H1 (cell line): ENCODE results near the gene P2RX7. TPM values are rescaled to one million over a fixed set of nuclear protein-coding genes. Genes with fewer than 3 reads are reported as not detected.
A peak's percentile ranks its signal among the peaks of the same experiment; 100 is the strongest.

Experiments used
- CTCF ChIA-PET: fragments of 300-600 bp; sonication (Branson Sonifier 250); formaldehyde crosslinking; loops from one replicate; lab custom pipeline; 2021; ENCODE audit not compliant: partially characterized antibody; lab: Charles Lee
- POLR2A ChIA-PET: fragments of 300-600 bp; sonication (Branson Sonifier 250); formaldehyde crosslinking; loops from one replicate; lab custom pipeline; 2021; ENCODE audit warnings: inconsistent platforms; ENCODE audit not compliant: partially characterized antibody; lab: Charles Lee
- DNase-seq, 2 experiments: peaks; one replicate each; pipeline versions ENCODE4 v3.0.0 to v3.0.0-alpha.2; 2010 to 2022; ENCODE audit warnings: low spot score in 2 of 2, low read depth in 1 of 2, mixed read lengths in 1 of 2
- FAIRE-seq: peaks from 2 replicates; lab custom pipeline; 2011; peaks lifted over from hg19 to GRCh38; lab: Jason Lieb, UNC
- H2AFZ ChIP-seq: 2 replicates; pipeline ENCODE4 v1.8.1; 2012; ENCODE audit warnings: low read length, inconsistent platforms
- H2AK5ac ChIP-seq: 2 replicates; pipeline ENCODE4 v1.6.1; 2013; ENCODE audit warnings: low read depth, low read length
- H2BK120ac ChIP-seq: replicated peaks from 2 replicates; pipeline ENCODE3; 2013; ENCODE audit warnings: low read depth, low read length, inconsistent platforms
- H2BK12ac ChIP-seq: 2 replicates; pipeline ENCODE4 v1.6.1; 2013; ENCODE audit warnings: low read depth, low read length
- H2BK15ac ChIP-seq: 2 replicates; pipeline ENCODE4 v1.6.1; 2013; ENCODE audit warnings: low read length
- H2BK20ac ChIP-seq: 2 replicates; pipeline ENCODE4 v1.6.1; 2013; ENCODE audit warnings: low read length
- H2BK5ac ChIP-seq: 2 replicates; pipeline ENCODE4 v1.6.1; 2013; ENCODE audit warnings: low read depth, low read length
- H3K14ac ChIP-seq: 2 replicates; pipeline ENCODE4 v1.6.1; 2013; ENCODE audit warnings: inconsistent platforms; ENCODE audit not compliant: insufficient read length
- H3K18ac ChIP-seq: 2 replicates; pipeline ENCODE4 v1.6.1; 2013; ENCODE audit warnings: low read length; ENCODE audit errors: extremely low read depth
- H3K23ac ChIP-seq: 2 replicates; pipeline ENCODE4 v1.6.1; 2013; ENCODE audit warnings: inconsistent platforms; ENCODE audit not compliant: insufficient read length
- H3K23me2 ChIP-seq: 2 replicates; pipeline ENCODE4 v1.6.1; 2013; ENCODE audit warnings: low read depth, low read length
- H3K27ac ChIP-seq: 2 replicates; pipeline ENCODE4 v1.6.1; 2011; ENCODE audit warnings: low read depth, low read length, inconsistent platforms
- H3K27me3 ChIP-seq, 4 experiments: replicated peaks in 1 of 4; 1 replicate in 1 of 4; 2 replicates in 3 of 4; pipeline versions ENCODE4 v1.6.1 to v1.8.1; 2011 to 2013; ENCODE audit warnings: low read length in 3 of 4, mild to moderate bottlenecking in 3 of 4, inconsistent platforms in 2 of 4, mixed read lengths in 2 of 4, moderate library complexity in 1 of 4; ENCODE audit not compliant: control insufficient read depth in 3 of 4, insufficient read depth in 3 of 4; ENCODE audit errors: extremely low read depth in 1 of 4
- H3K36me3 ChIP-seq, 4 experiments: 2 replicates each; pipeline versions ENCODE4 v1.6.1 to v1.8.1; 2011 to 2013; ENCODE audit warnings: mild to moderate bottlenecking in 4 of 4, low read length in 3 of 4, moderate library complexity in 2 of 4, control low read depth in 1 of 4, inconsistent platforms in 1 of 4; ENCODE audit not compliant: insufficient read depth in 4 of 4, control insufficient read depth in 2 of 4
- H3K4ac ChIP-seq: replicated peaks from 2 replicates; pipeline ENCODE3; 2013; ENCODE audit warnings: low read length, low read depth, mixed read lengths, inconsistent platforms; ENCODE audit not compliant: insufficient read length
- H3K4me1 ChIP-seq, 4 experiments: replicated peaks in 1 of 4; 1 replicate in 1 of 4; 2 replicates in 3 of 4; pipeline versions ENCODE4 v1.6.1 to v1.8.1; 2011 to 2013; ENCODE audit warnings: low read length in 3 of 4, inconsistent platforms in 2 of 4, mixed read lengths in 1 of 4; ENCODE audit not compliant: insufficient read depth in 4 of 4, control insufficient read depth in 3 of 4
- H3K4me2 ChIP-seq, 2 experiments: 2 replicates each; pipeline versions ENCODE4 v1.6.1 to v1.8.1; 2011 to 2013; ENCODE audit warnings: low read depth in 2 of 2, low read length in 2 of 2, control low read depth in 1 of 2, inconsistent platforms in 1 of 2, mild to moderate bottlenecking in 1 of 2; ENCODE audit not compliant: insufficient read depth in 1 of 2
- H3K4me3 ChIP-seq, 4 experiments: fragments of 200-600, 300-600 bp in 1 of 4; sonication (generic), shearing (Covaris generic), sonication (Bioruptor Twin) in 1 of 4; 2 replicates each; pipeline versions ENCODE4 v1.5.1 to v1.8.1; 2011 to 2016; ENCODE audit warnings: low read length in 4 of 4, low read depth in 3 of 4, control low read depth in 2 of 4, inconsistent platforms in 2 of 4, mild to moderate bottlenecking in 2 of 4, mixed read lengths in 1 of 4, moderate library complexity in 1 of 4; ENCODE audit not compliant: insufficient read depth in 2 of 4; ENCODE audit errors: extremely low read depth in 1 of 4
- H3K56ac ChIP-seq: replicated peaks from 2 replicates; pipeline ENCODE3; 2013; ENCODE audit warnings: low read depth, mild to moderate bottlenecking, mixed read lengths, low read length, inconsistent platforms; ENCODE audit not compliant: insufficient read length
- H3K79me1 ChIP-seq: 2 replicates; pipeline ENCODE4 v1.6.1; 2013; ENCODE audit warnings: low read depth, low read length, control low read depth
- H3K79me2 ChIP-seq, 2 experiments: 2 replicates each; pipeline versions ENCODE4 v1.6.1 to v1.8.1; 2012 to 2013; ENCODE audit warnings: low read length in 2 of 2, mild to moderate bottlenecking in 2 of 2, inconsistent platforms in 1 of 2; ENCODE audit not compliant: insufficient read depth in 2 of 2, control insufficient read depth in 1 of 2
- H3K9ac ChIP-seq, 4 experiments: replicated peaks in 1 of 4; 1 replicate in 1 of 4; 2 replicates in 3 of 4; pipeline versions ENCODE4 v1.6.1 to v1.8.1; 2011 to 2013; ENCODE audit warnings: low read depth in 3 of 4, low read length in 3 of 4, control low read depth in 2 of 4, mild to moderate bottlenecking in 2 of 4, moderate library complexity in 2 of 4, inconsistent platforms in 1 of 4; ENCODE audit errors: extremely low read depth in 1 of 4
- H3K9me3 ChIP-seq, 2 experiments: 2 replicates each; pipeline versions ENCODE4 v1.6.1 to v1.8.1; 2012 to 2013; ENCODE audit warnings: mild to moderate bottlenecking in 2 of 2, moderate library complexity in 2 of 2, control low read depth in 1 of 2, inconsistent platforms in 1 of 2, low read depth in 1 of 2, low read length in 1 of 2, mixed read lengths in 1 of 2; ENCODE audit not compliant: insufficient read depth in 2 of 2
- H4K20me1 ChIP-seq, 2 experiments: replicated peaks in 1 of 2; 2 replicates each; pipeline versions ENCODE3 to v1.8.1; 2011 to 2013; ENCODE audit warnings: inconsistent platforms in 2 of 2, low read length in 2 of 2, mild to moderate bottlenecking in 1 of 2; ENCODE audit not compliant: insufficient read depth in 2 of 2, control insufficient read depth in 1 of 2
- H4K5ac ChIP-seq: 2 replicates; pipeline ENCODE4 v1.6.1; 2013; ENCODE audit warnings: low read length, low read depth, mixed read lengths, inconsistent platforms; ENCODE audit not compliant: insufficient read length
- H4K8ac ChIP-seq: 2 replicates; pipeline ENCODE4 v1.8.0; 2013; ENCODE audit warnings: mild to moderate bottlenecking, moderate library complexity, low read length, inconsistent platforms; ENCODE audit not compliant: insufficient read depth; ENCODE audit errors: extremely low read depth
- H4K91ac ChIP-seq: replicated peaks from 2 replicates; pipeline ENCODE3; 2013; ENCODE audit warnings: low read length, mixed read lengths, inconsistent platforms; ENCODE audit not compliant: insufficient read length
- KDM5A ChIP-seq: fragments of 200-600 bp; IDR thresholded peaks from 2 replicates; pipeline ENCODE4 v1.7.1; 2012; ENCODE audit warnings: mild to moderate bottlenecking, low read length, inconsistent platforms, mixed read lengths
- POLR2AphosphoS5 ChIP-seq: IDR thresholded peaks from 2 replicates; pipeline ENCODE4 v1.6.1; 2011; ENCODE audit warnings: low read depth, low read length
- SUZ12 ChIP-seq: fragments of 200-600 bp; sonication (generic); IDR thresholded peaks from 2 replicates; pipeline ENCODE4 v1.6.1; 2012; ENCODE audit warnings: mild to moderate bottlenecking, inconsistent platforms, low read length, moderate library complexity, mixed read lengths
- WGBS, 2 experiments: shearing (Covaris generic) in 1 of 2; methylation state at CpG; one replicate each; pipeline versions ENCODE4 v1.1.6 to v1.1.7; 2013 to 2015; ENCODE audit warnings: low lambda C conversion rate in 2 of 2, mixed read lengths in 2 of 2, inconsistent platforms in 1 of 2, low coverage in 1 of 2, missing lambda C conversion rate in 1 of 2; ENCODE audit not compliant: insufficient replicate concordance in 2 of 2, insufficient coverage in 1 of 2, insufficient read length in 1 of 2; ENCODE audit errors: extremely low coverage in 1 of 2, missing lambda C conversion rate in 1 of 2; 5-methylcytosine and 5-hydroxymethylcytosine counted together
- polyA plus RNA-seq, 7 experiments: library from polyadenylated mRNA; depleted of rRNA in 3 of 7; stranded (reverse) in 5 of 7; unstranded in 2 of 7; fragments of >200 nt in 5 of 7; fragments of 200-250 nt in 2 of 7; gene quantifications; 1 replicate in 5 of 7; 2 replicates in 1 of 7; 4 replicates in 1 of 7; pipeline versions ENCODE4 v1.2.1 to v1.2.3, GENCODE V29; 2011 to 2013; ENCODE audit warnings: missing spikeins in 2 of 7, mixed read lengths in 2 of 7
- total RNA-seq: library from RNA; stranded (reverse); fragmentation: NEBNext Ultra II Directional; extraction: Animal tissue kit (Norgen Biotek cat#: 25700); gene quantifications from 2 replicates; pipeline ENCODE4 v1.2.1, GENCODE V29; 2021

P2RX7 gene
- total and polyA plus RNA-seq, 2 of the 8 experiments (the other 6 are each of a cell fraction or from before 2014, with no cell fraction given): 0.38 to 0.56 TPM

- Histone ChIP-seq H3K9me3 (no peaks in the 10 kb centered on the region), H3K27ac (no peak overlapping the region), H3K4me1 (no peaks in the 10 kb centered on the region), H3K4me3 (no peak overlapping the region), H3K9ac (no peak overlapping the region), H3K79me2 (no peaks in the 10 kb centered on the region), H3K18ac (no peak overlapping the region), H2BK20ac (no peak overlapping the region), H3K56ac (no peak overlapping the region), H3K14ac (no peak overlapping the region), H2BK12ac (no peak overlapping the region), H4K91ac (no peak overlapping the region), H2AFZ (no peak overlapping the region), H2BK15ac (no peak overlapping the region), H3K23me2 (no peaks in the 10 kb centered on the region), H2BK120ac (no peak overlapping the region), H3K4me2 (no peak overlapping the region), H2BK5ac (no peak overlapping the region), H3K79me1 (no peaks in the 10 kb centered on the region), H4K20me1 (no peaks in the 10 kb centered on the region), H3K4ac (no peak overlapping the region), H4K8ac (peak overlapping the region; percentile 35; the same call in 1 of the 2 replicates)
- no peak for DNase-seq
- CTCF ChIA-PET: no interaction called here
- no peak for FAIRE-seq
- no peak for TF ChIP-seq SUZ12
- TF ChIP-seq POLR2AphosphoS5: no peak
- TF ChIP-seq KDM5A: no peak
- TF ChIP-seq, all 59 proteins: peak for 0
- no peaks in the 10 kb centered on the region for H3K36me3 ChIP-seq
- POLR2A ChIA-PET: no interaction called here
- no peak overlapping the region for H2AK5ac ChIP-seq
- H4K5ac ChIP-seq: no peak overlapping the region
- no peak overlapping the region for H3K23ac ChIP-seq
- H3K27me3 ChIP-seq: no peaks in the 10 kb centered on the region
- WGBS, 2 experiments: 91% methylated on average over 11 of the region's 11 CpGs; no CpG with 5 or more reads in 1 of the 2 experiments
Measured at GRCh38 chr12:121142171-121142950, 9.7 kb downstream of the P2RX7 start.
